ENCODE measurements around the gene POLR1E. TPM values are rescaled to one million over a fixed set of nuclear protein-coding genes. Genes with fewer than 3 reads are reported as not detected.
A peak's percentile ranks its signal among the peaks of the same experiment; 100 is the strongest.

POLR1E gene
- total and polyA plus RNA-seq, 2 of the 8 experiments (the other 6 are each of a cell fraction or from before 2014, with no cell fraction given): 16.0 to 40.0 TPM

GRCh38 chr9:37455884-37456647, 29.7 kb upstream of the POLR1E start:
- Histone ChIP-seq H3K18ac (ENCODE audit: extremely low read depth, low read length) (no peak overlapping the region), H3K23me2 (ENCODE audit: low read depth, low read length) (no peaks in the 10 kb centered on the region), H3K79me1 (ENCODE audit: low read depth, low read length) (peaks cover 12% of the 10 kb centered on the region), H3K14ac (ENCODE audit: insufficient read length) (no peak overlapping the region), H3K23ac (ENCODE audit: insufficient read length) (no peak overlapping the region), H3K4ac (replicated peaks; ENCODE audit: insufficient read length, low read depth, low read length) (no peak overlapping the region), H4K20me1 (replicated peaks in 1 of 2; ENCODE audit: control insufficient read depth in 1 of 2, insufficient read depth in 2 of 2, low read length in 2 of 2) (peaks cover 18 to 33% of the 10 kb centered on the region in 2 experiments), H3K27me3 (replicated peaks in 1 of 4; ENCODE audit: control insufficient read depth in 3 of 4, extremely low read depth in 1 of 4, insufficient read depth in 3 of 4, low read length in 3 of 4) (no peaks in the 10 kb centered on the region), H4K8ac (ENCODE audit: extremely low read depth, insufficient read depth, low read length) (no peak overlapping the region), H2AFZ (ENCODE audit: low read length) (no peak overlapping the region), H2BK120ac (replicated peaks; ENCODE audit: low read depth, low read length) (no peak overlapping the region), H2BK12ac (ENCODE audit: low read depth, low read length) (no peak overlapping the region), H3K27ac (ENCODE audit: low read depth, low read length) (no peak overlapping the region), H4K91ac (replicated peaks; ENCODE audit: insufficient read length, low read length) (no peak overlapping the region), H3K36me3 (ENCODE audit: control insufficient read depth in 2 of 4, insufficient read depth in 4 of 4, low read length in 3 of 4) (no peaks in the 10 kb centered on the region; a peak in 1 of 8 replicates), H3K4me1 (replicated peaks in 1 of 4; ENCODE audit: control insufficient read depth in 3 of 4, insufficient read depth in 4 of 4, low read length in 3 of 4) (peaks cover 0 to 3% (median 1%) of the 10 kb centered on the region in 4 experiments; a peak in 1 of 7 replicates), H3K79me2 (ENCODE audit: control insufficient read depth in 1 of 2, insufficient read depth in 2 of 2, low read length in 2 of 2) (peaks cover 13 to 96% of the 10 kb centered on the region in 2 experiments), H3K9me3 (ENCODE audit: insufficient read depth in 2 of 2, low read depth in 1 of 2, low read length in 1 of 2) (no peaks in the 10 kb centered on the region; a peak in 1 of 4 replicates), H3K56ac (replicated peaks; ENCODE audit: insufficient read length, low read depth, low read length) (no peak overlapping the region), H3K4me2 (ENCODE audit: insufficient read depth in 1 of 2, low read depth in 2 of 2, low read length in 2 of 2) (no peak overlapping the region), H4K5ac (ENCODE audit: insufficient read length, low read depth, low read length) (no peak overlapping the region), H2AK5ac (ENCODE audit: low read depth, low read length) (no peak overlapping the region), H3K9ac (replicated peaks in 1 of 4; ENCODE audit: extremely low read depth in 1 of 4, low read depth in 3 of 4, low read length in 3 of 4) (no peak overlapping the region), H2BK15ac (ENCODE audit: low read length) (no peak overlapping the region), H2BK5ac (ENCODE audit: low read depth, low read length) (no peak overlapping the region), H2BK20ac (ENCODE audit: low read length) (no peak overlapping the region), H3K4me3 (ENCODE audit: extremely low read depth in 1 of 4, insufficient read depth in 2 of 4, low read depth in 3 of 4, low read length in 4 of 4) (no peak overlapping the region)
- DNase-seq (ENCODE audit: low read depth in 1 of 2, low spot score in 2 of 2) (no peak), FAIRE-seq (no peak)
- 79% methylated on average over 7 of the region's 7 CpGs; no CpG with 5 or more reads in 1 of the 2 experiments for WGBS, 2 experiments (ENCODE audit: extremely low coverage in 1 of 2, insufficient coverage in 1 of 2, insufficient read length in 1 of 2, insufficient replicate concordance in 2 of 2, low coverage in 1 of 2, low lambda C conversion rate in 2 of 2, missing lambda C conversion rate in 1 of 2)
- CTCF ChIA-PET (ENCODE audit: partially characterized antibody): interaction anchor here (0.8 to 1.4 kb wide), 3 partner anchors 22 to 663 kb away, joined by 3 read pairs; no protein-coding TSS in a partner anchor
- POLR2A ChIA-PET (ENCODE audit: partially characterized antibody): interaction anchor here (0.6 to 2.0 kb wide), 5 partner anchors 9 to 31 kb away, joined by 3 to 6 read pairs (median 3); partner anchors contain the start of gene ZBTB5
- TF ChIP-seq POLR2AphosphoS5 (IDR thresholded peaks at IDR 0.05; ENCODE audit: low read depth, low read length) (0 out of 2 replicates have a peak, but pooled peaks have one; percentile 6), RFX5 (IDR thresholded peaks at IDR 0.05; ENCODE audit: borderline replicate concordance, low read depth, low read length) (no peak)

All from H1 (cell line).